C4-2B (cell line): ENCODE measurements around the gene ITGAE.

Source experiments
- ZFX ChIP-seq: fragments of 450-650 bp; IDR thresholded peaks from 2 replicates; pipeline ENCODE4 v1.6.1; 2017
- TF ChIP-seq, protein P1 (sequence below): fragments of 450-650 bp; conservative IDR thresholded peaks from 2 replicates; pipeline ENCODE4 v1.5.1; 2017; ENCODE audit warnings: mild to moderate bottlenecking

DNA sequence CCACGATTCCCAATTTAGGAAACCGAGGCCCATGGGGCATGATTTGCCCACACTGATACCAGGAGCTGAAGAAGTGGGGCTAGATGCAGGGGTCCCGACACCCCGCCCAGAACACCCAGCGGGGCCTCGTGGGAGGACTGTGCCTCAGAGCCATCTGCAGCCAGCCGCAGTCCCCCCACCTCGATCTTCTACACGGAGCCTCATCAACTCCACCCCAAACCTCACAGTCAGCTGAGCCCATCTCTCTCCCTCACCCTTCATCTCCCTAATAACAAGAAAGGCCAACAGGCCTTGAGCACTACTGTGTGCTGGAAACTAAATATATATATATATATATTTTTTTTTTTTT, 4.2 kb downstream of the ITGAE start:
- TF ChIP-seq, protein P1, sequence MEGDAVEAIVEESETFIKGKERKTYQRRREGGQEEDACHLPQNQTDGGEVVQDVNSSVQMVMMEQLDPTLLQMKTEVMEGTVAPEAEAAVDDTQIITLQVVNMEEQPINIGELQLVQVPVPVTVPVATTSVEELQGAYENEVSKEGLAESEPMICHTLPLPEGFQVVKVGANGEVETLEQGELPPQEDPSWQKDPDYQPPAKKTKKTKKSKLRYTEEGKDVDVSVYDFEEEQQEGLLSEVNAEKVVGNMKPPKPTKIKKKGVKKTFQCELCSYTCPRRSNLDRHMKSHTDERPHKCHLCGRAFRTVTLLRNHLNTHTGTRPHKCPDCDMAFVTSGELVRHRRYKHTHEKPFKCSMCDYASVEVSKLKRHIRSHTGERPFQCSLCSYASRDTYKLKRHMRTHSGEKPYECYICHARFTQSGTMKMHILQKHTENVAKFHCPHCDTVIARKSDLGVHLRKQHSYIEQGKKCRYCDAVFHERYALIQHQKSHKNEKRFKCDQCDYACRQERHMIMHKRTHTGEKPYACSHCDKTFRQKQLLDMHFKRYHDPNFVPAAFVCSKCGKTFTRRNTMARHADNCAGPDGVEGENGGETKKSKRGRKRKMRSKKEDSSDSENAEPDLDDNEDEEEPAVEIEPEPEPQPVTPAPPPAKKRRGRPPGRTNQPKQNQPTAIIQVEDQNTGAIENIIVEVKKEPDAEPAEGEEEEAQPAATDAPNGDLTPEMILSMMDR: no peak
- no peak for TF ChIP-seq ZFX
